ENCODE measurements around the gene UBASH3B.

The UBASH3B gene

GRCh38 chr11:122714004-122714403 is 58.5 kb downstream of the UBASH3B start:
- no peaks in the 10 kb centered on the region for H3K27me3 ChIP-seq (ENCODE audit: control insufficient read depth in 1 of 2, insufficient read depth in 2 of 2, low read length in 2 of 2)
- H3K4me1 ChIP-seq (ENCODE audit: insufficient read depth, low read length) = peaks cover 12% of the 10 kb centered on the region
- no peak overlapping the region for H3K27ac ChIP-seq (ENCODE audit: low read depth, low read length)
- no peaks in the 10 kb centered on the region for H3K36me3 ChIP-seq (ENCODE audit: insufficient read depth, low read length)
- H3K4me3 ChIP-seq (ENCODE audit: low read depth in 1 of 2, low read length in 2 of 2) = no peak overlapping the region
- H3K9me3 ChIP-seq (ENCODE audit: low read length) = no peaks in the 10 kb centered on the region
- no peak overlapping the region for H3K9ac ChIP-seq (ENCODE audit: low read length)

- peaks cover 12% of the 10 kb centered on the region for H3K4me1 ChIP-seq (ENCODE audit: insufficient read depth, low read length)
Measured at GRCh38 chr11:122714484-122714883, 59.0 kb downstream of the UBASH3B start.

GRCh38 chr11:122715548-122716440 is 60.3 kb downstream of the UBASH3B start:
- Histone ChIP-seq H3K27me3 (ENCODE audit: control insufficient read depth in 1 of 2, insufficient read depth in 2 of 2, low read length in 2 of 2) (no peaks in the 10 kb centered on the region), H3K9ac (ENCODE audit: low read length) (no peak overlapping the region), H3K27ac (ENCODE audit: low read depth, low read length) (no peak overlapping the region), H3K4me3 (ENCODE audit: low read depth in 1 of 2, low read length in 2 of 2) (no peak overlapping the region), H3K4me1 (ENCODE audit: insufficient read depth, low read length) (peaks cover 12% of the 10 kb centered on the region), H3K9me3 (ENCODE audit: low read length) (no peaks in the 10 kb centered on the region), H3K36me3 (ENCODE audit: insufficient read depth, low read length) (no peaks in the 10 kb centered on the region)

More at GRCh38 chr11:122714484-122714883, 59.0 kb downstream of the UBASH3B start:
- Histone ChIP-seq H3K36me3 (ENCODE audit: insufficient read depth, low read length) (no peaks in the 10 kb centered on the region), H3K9ac (ENCODE audit: low read length) (no peak overlapping the region), H3K9me3 (ENCODE audit: low read length) (no peaks in the 10 kb centered on the region), H3K27me3 (ENCODE audit: control insufficient read depth in 1 of 2, insufficient read depth in 2 of 2, low read length in 2 of 2) (no peaks in the 10 kb centered on the region), H3K4me3 (ENCODE audit: low read depth in 1 of 2, low read length in 2 of 2) (no peak overlapping the region), H3K27ac (ENCODE audit: low read depth, low read length) (no peak overlapping the region)

GRCh38 chr11:122717264-122717867 is 61.8 kb downstream of the UBASH3B start:
- H3K36me3 ChIP-seq (ENCODE audit: insufficient read depth, low read length) = no peaks in the 10 kb centered on the region
- H3K27me3 ChIP-seq (ENCODE audit: control insufficient read depth in 1 of 2, insufficient read depth in 2 of 2, low read length in 2 of 2) = no peaks in the 10 kb centered on the region
- no peak overlapping the region for H3K4me3 ChIP-seq (ENCODE audit: low read depth in 1 of 2, low read length in 2 of 2)
- H3K9ac ChIP-seq (ENCODE audit: low read length) = no peak overlapping the region
- no peaks in the 10 kb centered on the region for H3K9me3 ChIP-seq (ENCODE audit: low read length)
- H3K27ac ChIP-seq (ENCODE audit: low read depth, low read length) = no peak overlapping the region
- H3K4me1 ChIP-seq (ENCODE audit: insufficient read depth, low read length) = peaks cover 2% of the 10 kb centered on the region

- Histone ChIP-seq H3K4me3 (ENCODE audit: low read depth in 1 of 2, low read length in 2 of 2) (no peak overlapping the region), H3K27ac (ENCODE audit: low read depth, low read length) (no peak overlapping the region), H3K9me3 (ENCODE audit: low read length) (no peaks in the 10 kb centered on the region), H3K9ac (ENCODE audit: low read length) (no peak overlapping the region), H3K36me3 (ENCODE audit: insufficient read depth, low read length) (no peaks in the 10 kb centered on the region), H3K27me3 (ENCODE audit: control insufficient read depth in 1 of 2, insufficient read depth in 2 of 2, low read length in 2 of 2) (no peaks in the 10 kb centered on the region), H3K4me1 (ENCODE audit: insufficient read depth, low read length) (no peaks in the 10 kb centered on the region)
Measured at GRCh38 chr11:122720107-122720881, 64.8 kb downstream of the UBASH3B start.

- no peak overlapping the region for H3K4me3 ChIP-seq (ENCODE audit: low read depth in 1 of 2, low read length in 2 of 2)
- H3K9ac ChIP-seq (ENCODE audit: low read length) = no peak overlapping the region
- no peaks in the 10 kb centered on the region for H3K27me3 ChIP-seq (ENCODE audit: control insufficient read depth in 1 of 2, insufficient read depth in 2 of 2, low read length in 2 of 2)
- no peaks in the 10 kb centered on the region for H3K4me1 ChIP-seq (ENCODE audit: insufficient read depth, low read length)
- H3K9me3 ChIP-seq (ENCODE audit: low read length) = no peaks in the 10 kb centered on the region
- H3K36me3 ChIP-seq (ENCODE audit: insufficient read depth, low read length) = no peaks in the 10 kb centered on the region
- H3K27ac ChIP-seq (ENCODE audit: low read depth, low read length) = no peak overlapping the region
Measured at GRCh38 chr11:122721201-122721963, 65.9 kb downstream of the UBASH3B start.

GRCh38 chr11:122721964-122722266 is 66.4 kb downstream of the UBASH3B start:
- Histone ChIP-seq H3K9ac (ENCODE audit: low read length) (no peak overlapping the region), H3K9me3 (ENCODE audit: low read length) (no peaks in the 10 kb centered on the region), H3K4me3 (ENCODE audit: low read depth in 1 of 2, low read length in 2 of 2) (no peak overlapping the region), H3K36me3 (ENCODE audit: insufficient read depth, low read length) (no peaks in the 10 kb centered on the region), H3K4me1 (ENCODE audit: insufficient read depth, low read length) (no peaks in the 10 kb centered on the region), H3K27me3 (ENCODE audit: control insufficient read depth in 1 of 2, insufficient read depth in 2 of 2, low read length in 2 of 2) (no peaks in the 10 kb centered on the region), H3K27ac (ENCODE audit: low read depth, low read length) (no peak overlapping the region)

- no peak overlapping the region for H3K27ac ChIP-seq (ENCODE audit: low read depth, low read length)
- H3K9ac ChIP-seq (ENCODE audit: low read length) = no peak overlapping the region
- no peak overlapping the region for H3K4me3 ChIP-seq (ENCODE audit: low read depth in 1 of 2, low read length in 2 of 2)
- no peaks in the 10 kb centered on the region for H3K36me3 ChIP-seq (ENCODE audit: insufficient read depth, low read length)
- no peaks in the 10 kb centered on the region for H3K4me1 ChIP-seq (ENCODE audit: insufficient read depth, low read length)
- no peaks in the 10 kb centered on the region for H3K9me3 ChIP-seq (ENCODE audit: low read length)
- no peaks in the 10 kb centered on the region for H3K27me3 ChIP-seq (ENCODE audit: control insufficient read depth in 1 of 2, insufficient read depth in 2 of 2, low read length in 2 of 2)
Measured at GRCh38 chr11:122723106-122723505, 67.6 kb downstream of the UBASH3B start.

- Histone ChIP-seq H3K27me3 (ENCODE audit: control insufficient read depth in 1 of 2, insufficient read depth in 2 of 2, low read length in 2 of 2) (no peaks in the 10 kb centered on the region), H3K27ac (ENCODE audit: low read depth, low read length) (no peak overlapping the region), H3K36me3 (ENCODE audit: insufficient read depth, low read length) (no peaks in the 10 kb centered on the region), H3K9me3 (ENCODE audit: low read length) (no peaks in the 10 kb centered on the region), H3K9ac (ENCODE audit: low read length) (no peak overlapping the region), H3K4me3 (ENCODE audit: low read depth in 1 of 2, low read length in 2 of 2) (no peak overlapping the region), H3K4me1 (ENCODE audit: insufficient read depth, low read length) (no peaks in the 10 kb centered on the region)
Measured at GRCh38 chr11:122723576-122723975, 68.1 kb downstream of the UBASH3B start.

GRCh38 chr11:122724520-122724919 is 69.0 kb downstream of the UBASH3B start:
- Histone ChIP-seq H3K9ac (ENCODE audit: low read length) (no peak overlapping the region), H3K27me3 (ENCODE audit: control insufficient read depth in 1 of 2, insufficient read depth in 2 of 2, low read length in 2 of 2) (no peaks in the 10 kb centered on the region), H3K36me3 (ENCODE audit: insufficient read depth, low read length) (no peaks in the 10 kb centered on the region), H3K4me1 (ENCODE audit: insufficient read depth, low read length) (no peaks in the 10 kb centered on the region), H3K4me3 (ENCODE audit: low read depth in 1 of 2, low read length in 2 of 2) (no peak overlapping the region), H3K9me3 (ENCODE audit: low read length) (no peaks in the 10 kb centered on the region), H3K27ac (ENCODE audit: low read depth, low read length) (no peak overlapping the region)

- H3K4me3 ChIP-seq (ENCODE audit: low read depth in 1 of 2, low read length in 2 of 2) = no peak overlapping the region
- no peak overlapping the region for H3K9ac ChIP-seq (ENCODE audit: low read length)
- H3K36me3 ChIP-seq (ENCODE audit: insufficient read depth, low read length) = no peaks in the 10 kb centered on the region
- H3K4me1 ChIP-seq (ENCODE audit: insufficient read depth, low read length) = no peaks in the 10 kb centered on the region
- no peaks in the 10 kb centered on the region for H3K9me3 ChIP-seq (ENCODE audit: low read length)
- no peak overlapping the region for H3K27ac ChIP-seq (ENCODE audit: low read depth, low read length)
- H3K27me3 ChIP-seq (ENCODE audit: control insufficient read depth in 1 of 2, insufficient read depth in 2 of 2, low read length in 2 of 2) = no peaks in the 10 kb centered on the region
Measured at GRCh38 chr11:122726028-122726427, 70.5 kb downstream of the UBASH3B start.
